HG03108 (cell line): ENCODE measurements around the gene MT3.

Experiments used
- ATAC-seq: cut with Tn5 transposase; IDR thresholded peaks from one replicate; pipeline ENCODE4 v1.9.1; 2021; ENCODE audit warnings: moderate library complexity; ENCODE audit not compliant: unreplicated experiment

Gene MT3

GRCh38 chr16:56589141-56590039 is at the start of gene MT3:
MT3 (plus strand) TSS chr16:56589528; CDS start chr16:56589591, 63 bp downstream.
- ATAC-seq, result no peak

GRCh38 chr16:56539656-56540055 is 49.7 kb upstream of the MT3 start:
- ATAC-seq, result no peak

- no peak for ATAC-seq
Measured at GRCh38 chr16:56542039-56542438, 47.3 kb upstream of the MT3 start.

- no peak for ATAC-seq
Measured at GRCh38 chr16:56547120-56547948, 42.0 kb upstream of the MT3 start.

GRCh38 chr16:56547949-56548567 is 41.3 kb upstream of the MT3 start:
- no peak for ATAC-seq

- no peak for ATAC-seq
Measured at GRCh38 chr16:56549161-56549560, 40.2 kb upstream of the MT3 start.

- no peak for ATAC-seq
Measured at GRCh38 chr16:56549744-56550385, 39.5 kb upstream of the MT3 start.

GRCh38 chr16:56551796-56552738 is 37.3 kb upstream of the MT3 start:
- ATAC-seq, result no peak

GRCh38 chr16:56554441-56554840 is 34.9 kb upstream of the MT3 start:
- no peak for ATAC-seq

GRCh38 chr16:56558024-56558747 is 31.1 kb upstream of the MT3 start:
- no peak for ATAC-seq

- ATAC-seq, result no peak
Measured at GRCh38 chr16:56559109-56559508, 30.2 kb upstream of the MT3 start.

- no peak for ATAC-seq
Measured at GRCh38 chr16:56560447-56560846, 28.9 kb upstream of the MT3 start.

- ATAC-seq, result no peak
Measured at GRCh38 chr16:56561126-56561525, 28.2 kb upstream of the MT3 start.

- ATAC-seq, result no peak
Measured at GRCh38 chr16:56564793-56565477, 24.4 kb upstream of the MT3 start, which contains the start of gene MT4. MT4 (plus strand) TSS chr16:56565073; CDS start chr16:56565129, 56 bp downstream.

GRCh38 chr16:56569971-56570370 is 19.4 kb upstream of the MT3 start:
- no peak for ATAC-seq

GRCh38 chr16:56571525-56571924 is 17.8 kb upstream of the MT3 start:
- no peak for ATAC-seq

- no peak for ATAC-seq
Measured at GRCh38 chr16:56574625-56575024, 14.7 kb upstream of the MT3 start.

GRCh38 chr16:56576585-56577299 is 12.6 kb upstream of the MT3 start:
- ATAC-seq, result peak; percentile 78
